ENCODE results near the gene PPP1R8.
"Not testable (repeated sequence)": the region's sequence is repeated elsewhere in the genome, so short reads cannot be mapped to it uniquely, and the experiment has no call there.

PPP1R8 gene

DNA sequence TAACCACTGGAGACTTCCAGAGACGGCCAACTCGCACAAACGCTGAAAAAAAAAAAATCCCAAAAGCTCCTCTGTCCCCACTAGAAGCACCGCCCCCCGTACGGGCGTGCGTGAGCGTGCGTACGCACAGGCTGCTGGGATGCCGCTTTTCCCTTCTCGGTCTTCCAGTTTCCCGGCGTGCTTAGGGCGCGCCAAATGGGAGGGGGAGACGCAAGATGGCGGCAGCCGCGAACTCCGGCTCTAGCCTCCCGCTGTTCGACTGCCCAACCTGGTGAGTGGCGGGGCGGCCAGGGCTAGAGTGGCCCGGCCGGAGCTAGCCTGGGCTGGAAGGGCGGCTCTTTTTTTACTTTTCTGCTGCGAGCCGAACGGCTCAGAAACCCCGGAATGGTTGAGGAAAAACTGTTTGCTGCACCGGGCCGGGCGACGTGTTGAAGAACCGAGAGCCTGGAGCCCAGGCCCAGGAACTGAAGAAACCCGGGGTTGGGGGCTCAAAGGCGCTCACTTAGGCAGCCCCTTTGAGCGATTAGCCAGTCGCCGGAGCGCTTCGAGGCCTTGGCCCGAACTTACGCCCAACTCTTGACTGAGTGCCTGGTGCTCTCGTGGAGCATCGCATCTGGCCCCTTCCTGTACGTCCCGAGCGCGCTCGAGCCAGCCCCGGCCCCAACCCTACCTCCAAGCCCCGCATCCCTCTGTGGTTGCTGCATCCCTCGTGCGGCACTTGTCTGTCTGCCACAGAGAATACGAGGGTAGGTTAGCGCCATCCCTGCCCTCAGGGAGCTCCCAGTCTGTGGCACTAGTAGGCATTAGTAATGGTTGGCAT lies at the start of gene PPP1R8:
TSS of gene PPP1R8 (plus strand) at position 162 of the 820 bp plus-strand sequence. CDS start at position 216, 54 bp downstream.
- in situ Hi-C loops (cut with MboI; ENCODE audit: low sequenced_read_pairs): no loop called here
- Histone ChIP-seq H3K4me3 (peak within 1 kb of the TSS; percentile 99), H3K9me3 (no peaks in the 10 kb centered on the region), H3K4me1 (peaks cover 9% of the 10 kb centered on the region; the same call in 1 of the 2 replicates), H3K36me3 (replicated peaks) (peaks cover 38% of the 10 kb centered on the region), H3K27me3 (ENCODE audit: low read depth) (no peaks in the 10 kb centered on the region)
- DNase-seq (ENCODE audit: low spot score in 2 of 2): peak; percentile 94 to 96

DNA sequence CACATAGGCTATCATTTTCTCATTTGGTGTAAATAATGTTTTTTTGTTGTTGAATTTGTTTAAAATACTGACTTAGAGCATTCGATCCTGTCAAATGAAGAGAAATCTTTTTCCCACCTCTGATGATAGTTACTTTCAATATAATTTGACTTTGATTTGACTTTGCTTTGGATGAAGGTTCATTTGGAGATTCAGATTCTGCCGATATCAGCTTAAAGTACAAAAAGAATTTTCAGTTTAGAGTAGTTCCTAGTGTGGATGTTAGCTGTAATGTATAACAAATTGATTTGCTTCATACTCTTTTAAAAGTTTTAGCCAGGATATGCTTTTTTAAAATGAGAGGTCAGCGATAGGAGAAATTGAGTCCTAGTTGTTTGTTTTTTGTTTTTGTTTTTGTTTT lies 47.6 kb upstream of the PPP1R8 start:
- no peaks in the 10 kb centered on the region for H3K36me3 ChIP-seq (replicated peaks)
- no peaks in the 10 kb centered on the region for H3K9me3 ChIP-seq
- H3K4me3 ChIP-seq: no peak overlapping the region
- in situ Hi-C loops (cut with MboI; ENCODE audit: low sequenced_read_pairs): no loop called here
- no peak for DNase-seq (ENCODE audit: low spot score in 2 of 2)
- no peaks in the 10 kb centered on the region for H3K4me1 ChIP-seq
- no peaks in the 10 kb centered on the region for H3K27me3 ChIP-seq (ENCODE audit: low read depth)

DNA sequence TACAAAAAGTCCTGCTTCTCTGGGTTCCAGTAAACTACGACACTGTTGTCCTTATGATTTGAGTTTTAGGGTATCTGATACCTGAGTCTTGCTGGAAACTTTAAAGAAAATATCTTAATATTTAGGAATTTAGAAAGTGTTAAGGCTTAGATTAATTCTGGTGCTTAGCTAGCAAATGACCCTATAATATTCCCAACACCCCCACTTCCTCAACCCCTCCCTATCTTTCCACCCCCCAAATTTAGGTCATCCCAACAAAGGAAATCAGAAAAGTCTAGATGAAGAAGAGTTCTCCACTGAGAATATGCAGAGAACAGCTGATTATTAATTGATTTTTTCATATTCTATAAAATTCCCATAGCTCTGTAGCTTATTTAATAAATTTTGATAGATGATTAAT lies 45.9 kb upstream of the PPP1R8 start:
- Histone ChIP-seq H3K4me3 (no peak overlapping the region), H3K4me1 (no peaks in the 10 kb centered on the region), H3K27me3 (ENCODE audit: low read depth) (no peaks in the 10 kb centered on the region), H3K9me3 (no peaks in the 10 kb centered on the region), H3K36me3 (replicated peaks) (no peaks in the 10 kb centered on the region)
- in situ Hi-C loops (cut with MboI; ENCODE audit: low sequenced_read_pairs): no loop called here
- no peak for DNase-seq (ENCODE audit: low spot score in 2 of 2)

DNA sequence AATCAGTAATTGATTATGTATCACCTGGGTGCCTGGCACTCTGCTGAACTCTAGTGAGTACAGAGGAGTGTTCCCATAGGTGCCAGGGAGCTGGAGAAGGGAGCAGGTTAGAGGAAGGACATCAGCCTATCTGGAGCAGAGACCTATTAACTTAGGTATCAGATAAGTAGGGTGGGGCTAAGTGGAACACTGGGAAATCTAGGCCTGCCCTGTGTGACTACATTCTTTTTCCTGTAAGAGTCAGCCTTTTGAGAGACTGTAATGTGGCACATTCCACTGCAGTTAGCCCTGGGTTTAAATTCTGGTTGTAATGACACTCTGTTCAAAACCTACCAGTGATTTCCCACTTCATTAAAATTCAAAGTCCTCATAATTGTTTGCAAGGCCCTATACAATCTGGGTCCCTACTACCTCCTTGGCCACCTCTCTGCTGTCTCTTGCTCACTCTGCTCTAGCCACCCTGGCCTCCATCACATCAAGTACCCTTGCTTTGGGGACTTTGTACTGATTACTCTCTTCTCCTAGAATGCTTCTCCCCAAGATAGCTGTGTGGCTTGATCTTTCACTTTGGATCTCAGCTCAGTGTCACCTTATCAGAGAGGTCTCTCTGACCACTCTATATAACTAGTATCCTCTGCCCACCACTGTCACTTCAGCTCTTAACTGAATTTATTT lies 44.7 kb upstream of the PPP1R8 start:
- Histone ChIP-seq H3K9me3 (no peaks in the 10 kb centered on the region), H3K4me3 (no peak overlapping the region), H3K4me1 (no peaks in the 10 kb centered on the region), H3K36me3 (replicated peaks) (no peaks in the 10 kb centered on the region), H3K27me3 (ENCODE audit: low read depth) (no peaks in the 10 kb centered on the region)
- DNase-seq (ENCODE audit: low spot score in 2 of 2): no peak
- in situ Hi-C loops (cut with MboI; ENCODE audit: low sequenced_read_pairs): no loop called here

DNA sequence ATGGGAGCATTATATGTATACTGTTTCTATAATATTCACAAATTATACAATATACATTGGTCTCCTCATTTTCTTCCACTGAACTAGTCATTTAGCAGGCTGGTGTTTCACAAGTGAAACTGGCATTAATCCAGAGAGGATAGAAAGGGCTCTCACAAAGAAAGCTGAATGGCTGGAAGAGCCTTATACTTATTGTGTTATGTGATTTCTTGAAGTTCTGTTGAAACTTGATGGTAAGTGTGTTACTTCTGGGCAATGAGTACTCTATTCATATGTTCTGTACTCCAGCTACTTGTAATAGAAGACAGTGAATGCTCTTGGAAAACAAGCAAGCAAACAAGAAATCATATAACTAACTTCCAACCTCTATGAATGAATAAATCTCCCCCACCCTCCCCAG lies 42.7 kb upstream of the PPP1R8 start:
- Histone ChIP-seq H3K4me1 (no peaks in the 10 kb centered on the region), H3K36me3 (replicated peaks) (0 out of 2 replicates have a peak, but pooled peaks cover 5% of the 10 kb centered on the region), H3K9me3 (no peaks in the 10 kb centered on the region), H3K4me3 (no peak overlapping the region), H3K27me3 (ENCODE audit: low read depth) (no peaks in the 10 kb centered on the region)
- DNase-seq (ENCODE audit: low spot score in 2 of 2): no peak
- in situ Hi-C loops (cut with MboI; ENCODE audit: low sequenced_read_pairs): no loop called here

DNA sequence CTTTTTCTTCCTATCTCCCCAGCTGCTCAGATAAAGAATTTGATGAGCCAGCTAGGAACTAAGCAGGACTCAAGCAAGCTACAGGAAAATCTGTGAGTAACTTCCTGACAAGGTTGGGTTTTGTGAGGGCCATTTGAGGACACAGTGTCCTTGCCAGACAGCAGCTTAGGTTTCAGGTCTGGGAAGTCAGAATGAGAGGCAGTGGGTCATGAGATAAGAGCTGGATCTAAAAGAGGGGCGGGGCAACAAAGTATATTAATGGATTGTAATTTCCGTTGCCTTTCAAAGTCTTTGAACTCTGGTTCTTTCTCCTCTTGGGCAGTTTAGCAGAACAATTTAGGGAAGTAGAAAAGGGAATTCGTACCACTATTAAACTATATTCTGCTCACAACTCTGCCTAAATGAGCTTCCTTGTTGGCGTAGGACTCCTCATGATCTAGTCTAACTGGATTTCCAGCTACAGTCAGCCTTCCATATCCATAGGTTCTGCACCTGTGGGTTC lies 41.0 kb upstream of the PPP1R8 start:
- H3K9me3 ChIP-seq: no peaks in the 10 kb centered on the region
- H3K27me3 ChIP-seq (ENCODE audit: low read depth): no peaks in the 10 kb centered on the region
- 0 out of 2 replicates have a peak, but pooled peaks cover 5% of the 10 kb centered on the region for H3K36me3 ChIP-seq (replicated peaks)
- in situ Hi-C loops (cut with MboI; ENCODE audit: low sequenced_read_pairs): no loop called here
- no peak for DNase-seq (ENCODE audit: low spot score in 2 of 2)
- no peaks in the 10 kb centered on the region for H3K4me1 ChIP-seq
- H3K4me3 ChIP-seq: no peak overlapping the region

DNA sequence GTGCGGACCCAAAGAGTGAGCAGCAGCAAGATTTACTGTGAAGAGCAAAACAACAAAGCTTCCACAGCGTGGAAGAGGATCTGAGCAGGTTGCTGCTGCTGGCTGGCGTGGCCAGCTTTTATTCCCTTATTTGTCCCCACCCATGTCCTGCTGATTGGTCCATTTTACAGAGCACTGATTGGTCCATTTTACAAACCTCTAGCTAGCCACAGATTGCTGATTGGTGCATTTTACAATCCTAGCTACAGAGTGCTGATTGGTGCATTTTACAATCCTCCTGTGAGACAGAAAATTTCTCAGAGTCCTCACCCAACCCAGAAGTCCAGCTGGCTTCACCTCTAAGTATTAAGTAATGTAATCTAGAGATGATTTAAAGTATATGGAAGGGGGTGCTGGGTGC lies 40.3 kb upstream of the PPP1R8 start:
- H3K4me3 ChIP-seq; H3K36me3 ChIP-seq (replicated peaks); H3K27me3 ChIP-seq (ENCODE audit: low read depth); in situ Hi-C loops (cut with MboI; ENCODE audit: low sequenced_read_pairs); H3K9me3 ChIP-seq; H3K4me1 ChIP-seq; DNase-seq (ENCODE audit: low spot score in 2 of 2): not testable (repeated sequence)

DNA sequence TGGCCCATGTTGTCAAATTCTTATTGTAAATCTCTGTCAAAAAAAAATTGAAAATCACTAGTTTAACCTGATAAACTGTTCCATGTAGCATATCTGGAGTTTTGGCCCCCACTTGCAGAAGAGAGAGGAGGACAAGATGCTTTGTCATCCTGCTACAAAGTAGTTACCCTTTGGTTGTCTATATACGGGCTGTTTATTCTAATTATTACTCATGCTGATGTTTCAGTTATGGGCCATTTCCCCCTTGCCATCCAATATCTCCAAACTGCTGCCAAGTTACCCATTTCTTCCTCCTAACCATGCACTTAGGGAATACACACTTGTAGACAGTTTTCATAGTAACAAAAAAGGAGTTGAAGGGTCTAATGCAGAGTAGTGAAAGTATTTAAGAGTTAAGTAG lies 35.0 kb upstream of the PPP1R8 start:
- in situ Hi-C loops (cut with MboI; ENCODE audit: low sequenced_read_pairs): no loop called here
- no peaks in the 10 kb centered on the region for H3K4me1 ChIP-seq
- no peaks in the 10 kb centered on the region for H3K27me3 ChIP-seq (ENCODE audit: low read depth)
- H3K4me3 ChIP-seq: no peak overlapping the region
- H3K36me3 ChIP-seq (replicated peaks): peaks cover 14% of the 10 kb centered on the region; the same call in 1 of the 2 replicates
- no peak for DNase-seq (ENCODE audit: low spot score in 2 of 2)
- no peaks in the 10 kb centered on the region for H3K9me3 ChIP-seq

DNA sequence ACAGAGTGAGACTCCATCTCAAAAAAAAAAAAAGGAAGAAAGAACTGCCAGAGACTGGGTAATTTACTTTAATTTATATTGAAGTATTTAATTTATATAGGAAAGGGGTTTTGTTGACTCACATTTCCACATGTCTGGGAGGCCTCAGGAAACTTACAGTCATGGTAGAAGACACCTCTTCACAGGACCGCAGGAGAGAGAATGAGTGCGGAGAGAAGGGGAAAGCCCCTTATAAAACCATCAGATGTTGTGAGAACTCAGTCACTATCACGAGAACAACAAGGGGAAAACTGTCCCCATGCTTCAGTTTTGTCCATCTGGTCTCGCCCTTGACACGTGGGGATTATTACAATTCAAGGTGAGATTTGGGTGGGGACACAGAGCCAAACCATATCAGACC lies 25.8 kb upstream of the PPP1R8 start:
- Histone ChIP-seq H3K36me3 (replicated peaks) (peaks cover 5% of the 10 kb centered on the region; the same call in 1 of the 2 replicates), H3K27me3 (ENCODE audit: low read depth) (no peaks in the 10 kb centered on the region)
- in situ Hi-C loops (cut with MboI; ENCODE audit: low sequenced_read_pairs): no loop called here

DNA sequence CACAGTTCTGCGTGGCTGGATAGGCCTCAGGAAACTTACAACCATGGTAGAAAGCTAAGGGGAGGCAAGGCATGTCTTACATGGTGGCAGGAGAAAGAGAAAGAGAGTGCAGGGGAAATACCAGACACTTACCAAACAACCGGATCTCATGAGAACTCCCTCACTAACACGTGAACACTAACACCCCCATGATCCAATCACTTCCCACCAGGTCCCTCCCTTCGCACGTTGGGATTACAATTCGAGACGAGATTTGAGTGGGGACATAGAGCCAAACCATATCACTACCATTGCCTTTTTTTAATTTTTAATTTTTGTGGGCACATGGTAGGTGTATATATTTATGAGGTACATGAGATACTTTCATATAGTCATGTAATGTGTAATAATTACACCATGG lies 23.8 kb upstream of the PPP1R8 start:
- H3K4me3 ChIP-seq: no peak overlapping the region
- peaks cover 8% of the 10 kb centered on the region; the same call in 1 of the 2 replicates for H3K36me3 ChIP-seq (replicated peaks)
- no peak for DNase-seq (ENCODE audit: low spot score in 2 of 2)
- no peaks in the 10 kb centered on the region for H3K27me3 ChIP-seq (ENCODE audit: low read depth)
- in situ Hi-C loops (cut with MboI; ENCODE audit: low sequenced_read_pairs): no loop called here
- no peaks in the 10 kb centered on the region for H3K9me3 ChIP-seq
- H3K4me1 ChIP-seq: no peaks in the 10 kb centered on the region

More for the DNA sequence above, 25.8 kb upstream of the PPP1R8 start:
- DNase-seq (ENCODE audit: low spot score in 2 of 2): no peak
- H3K9me3 ChIP-seq: no peaks in the 10 kb centered on the region
- no peak overlapping the region for H3K4me3 ChIP-seq
- no peaks in the 10 kb centered on the region for H3K4me1 ChIP-seq

DNA sequence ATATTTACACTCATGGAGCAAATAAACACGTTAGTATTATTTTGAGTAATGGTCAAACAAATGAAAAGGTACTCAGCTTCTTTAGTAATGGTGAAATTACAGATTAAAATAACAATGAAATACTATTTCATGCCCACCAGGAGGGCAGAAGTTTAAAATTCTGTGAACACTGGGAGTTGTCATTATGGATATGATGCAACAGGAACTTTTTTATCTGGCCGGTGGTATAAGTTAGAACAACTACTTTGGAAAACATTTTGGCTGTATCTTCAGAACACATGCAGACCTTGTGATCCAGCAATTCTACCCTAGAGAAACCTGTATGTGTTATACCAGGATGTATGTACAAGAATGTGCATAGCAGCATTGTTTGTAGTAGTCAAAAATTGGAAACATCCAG lies 23.2 kb upstream of the PPP1R8 start:
- Histone ChIP-seq H3K4me3 (no peak overlapping the region), H3K36me3 (replicated peaks) (peaks cover 8% of the 10 kb centered on the region; the same call in 1 of the 2 replicates), H3K4me1 (no peaks in the 10 kb centered on the region), H3K27me3 (ENCODE audit: low read depth) (no peaks in the 10 kb centered on the region), H3K9me3 (no peaks in the 10 kb centered on the region)
- DNase-seq (ENCODE audit: low spot score in 2 of 2): no peak
- in situ Hi-C loops (cut with MboI; ENCODE audit: low sequenced_read_pairs): no loop called here

DNA sequence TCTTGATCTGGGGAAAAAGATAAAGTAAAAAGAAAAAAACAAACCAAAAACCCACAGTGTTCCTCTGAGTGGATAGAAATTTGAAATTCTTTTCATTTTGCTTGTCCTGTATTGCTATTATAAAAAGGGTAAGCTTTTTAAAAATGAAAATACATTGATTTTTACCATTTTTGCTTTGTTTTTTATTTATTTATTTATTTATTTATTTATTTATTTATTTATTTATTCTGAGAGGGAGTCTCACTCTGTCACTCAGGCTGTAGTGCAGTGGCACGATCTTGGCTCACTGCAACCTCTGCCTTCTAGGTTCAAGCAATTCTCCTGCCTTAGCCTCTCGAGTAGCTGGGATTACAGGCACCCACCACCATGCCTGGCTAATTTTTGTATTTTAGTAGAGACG lies 22.5 kb upstream of the PPP1R8 start:
- H3K27me3 ChIP-seq (ENCODE audit: low read depth); in situ Hi-C loops (cut with MboI; ENCODE audit: low sequenced_read_pairs); DNase-seq (ENCODE audit: low spot score in 2 of 2); H3K4me3 ChIP-seq; H3K4me1 ChIP-seq; H3K36me3 ChIP-seq (replicated peaks); H3K9me3 ChIP-seq: not testable (repeated sequence)

DNA sequence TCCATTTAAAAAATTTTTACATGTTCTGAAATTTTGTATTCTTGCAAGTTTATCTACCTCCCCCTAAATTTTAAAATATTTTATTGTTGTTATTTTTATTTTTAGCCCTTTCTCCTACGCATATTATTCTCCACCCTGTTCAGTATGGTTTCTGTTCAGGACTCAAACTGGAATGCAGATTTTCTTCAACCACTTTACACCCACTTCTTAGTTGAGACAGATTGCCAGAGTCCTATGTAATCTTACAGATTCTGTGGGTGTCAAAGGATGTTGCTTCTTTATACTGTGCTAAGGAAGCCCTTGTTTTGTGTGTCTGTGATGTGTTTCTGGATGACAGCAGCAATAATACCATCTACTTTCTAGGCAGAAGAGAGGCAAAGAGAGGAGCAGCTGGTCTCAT lies 20.7 kb upstream of the PPP1R8 start:
- no peaks in the 10 kb centered on the region for H3K27me3 ChIP-seq (ENCODE audit: low read depth)
- no peak overlapping the region for H3K4me3 ChIP-seq
- no peaks in the 10 kb centered on the region for H3K4me1 ChIP-seq
- in situ Hi-C loops (cut with MboI; ENCODE audit: low sequenced_read_pairs): no loop called here
- no peak for DNase-seq (ENCODE audit: low spot score in 2 of 2)
- H3K9me3 ChIP-seq: no peaks in the 10 kb centered on the region
- peaks cover 8% of the 10 kb centered on the region; the same call in 1 of the 2 replicates for H3K36me3 ChIP-seq (replicated peaks)
